PC-3 (cell line): ENCODE data around the gene TSPAN11.

Experiments
- EZH2 ChIP-seq: fragments of 300-600 bp; sonication (generic); IDR thresholded peaks from one replicate; pipeline ENCODE4 v1.6.1; 2017; ENCODE audit warnings: antibody characterized with exemption, mild to moderate bottlenecking, low read length; ENCODE audit not compliant: unreplicated experiment
- EZH2phosphoT487 ChIP-seq: fragments of 300-600 bp; sonication (generic); IDR thresholded peaks from 2 replicates; pipeline ENCODE4 v1.6.1; 2018; ENCODE audit warnings: mild to moderate bottlenecking, antibody characterized with exemption, low read length, borderline replicate concordance
- TF ChIP-seq, protein P1 (sequence below): fragments of 300-600 bp; sonication (generic); conservative IDR thresholded peaks from 2 replicates; pipeline ENCODE4 v1.5.1; 2017; ENCODE audit warnings: antibody characterized with exemption, low read depth, mild to moderate bottlenecking, low read length

DNA sequence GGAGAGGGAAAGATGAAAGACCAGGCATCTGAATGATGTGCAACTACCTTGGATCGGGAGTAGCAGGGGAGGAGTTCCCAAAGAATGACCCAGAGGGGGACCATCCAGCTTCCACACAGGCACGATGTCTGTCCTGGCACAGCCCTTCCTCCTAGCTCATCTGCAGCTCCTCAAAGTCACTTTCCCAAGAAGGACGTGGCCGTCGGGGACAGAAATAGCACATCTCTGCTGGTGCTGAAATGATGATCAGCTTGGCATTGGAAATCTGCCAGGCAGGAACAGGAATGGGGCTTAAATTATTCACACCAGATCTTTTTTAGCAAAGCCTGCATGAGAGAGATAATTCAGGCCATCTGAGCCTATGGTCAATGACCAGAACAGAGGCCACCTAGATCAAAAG is 41.7 kb downstream of the TSPAN11 start:
- TF ChIP-seq, protein P1, sequence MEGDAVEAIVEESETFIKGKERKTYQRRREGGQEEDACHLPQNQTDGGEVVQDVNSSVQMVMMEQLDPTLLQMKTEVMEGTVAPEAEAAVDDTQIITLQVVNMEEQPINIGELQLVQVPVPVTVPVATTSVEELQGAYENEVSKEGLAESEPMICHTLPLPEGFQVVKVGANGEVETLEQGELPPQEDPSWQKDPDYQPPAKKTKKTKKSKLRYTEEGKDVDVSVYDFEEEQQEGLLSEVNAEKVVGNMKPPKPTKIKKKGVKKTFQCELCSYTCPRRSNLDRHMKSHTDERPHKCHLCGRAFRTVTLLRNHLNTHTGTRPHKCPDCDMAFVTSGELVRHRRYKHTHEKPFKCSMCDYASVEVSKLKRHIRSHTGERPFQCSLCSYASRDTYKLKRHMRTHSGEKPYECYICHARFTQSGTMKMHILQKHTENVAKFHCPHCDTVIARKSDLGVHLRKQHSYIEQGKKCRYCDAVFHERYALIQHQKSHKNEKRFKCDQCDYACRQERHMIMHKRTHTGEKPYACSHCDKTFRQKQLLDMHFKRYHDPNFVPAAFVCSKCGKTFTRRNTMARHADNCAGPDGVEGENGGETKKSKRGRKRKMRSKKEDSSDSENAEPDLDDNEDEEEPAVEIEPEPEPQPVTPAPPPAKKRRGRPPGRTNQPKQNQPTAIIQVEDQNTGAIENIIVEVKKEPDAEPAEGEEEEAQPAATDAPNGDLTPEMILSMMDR = no peak
- TF ChIP-seq EZH2 (no peak), EZH2phosphoT487 (no peak)
